ENCODE data around the gene ARHGAP26. TPM values are rescaled to one million over a fixed set of nuclear protein-coding genes. Genes with fewer than 3 reads are reported as not detected.

ARHGAP26 gene
- total and polyA plus RNA-seq, 2 donors (not counting 1 experiment from before 2014, with no cell fraction given): 4.1 to 6.8 TPM

GRCh38 chr5:142894749-142895148 lies 124.6 kb downstream of the ARHGAP26 start:
- Histone ChIP-seq H3K4me3 (replicated peaks in 1 of 4; ENCODE audit: control extremely low read depth in 1 of 4, insufficient read depth in 1 of 4, low read depth in 3 of 4, low read length in 4 of 4) (no peak overlapping the region), H3K79me2 (ENCODE audit: control insufficient read depth, insufficient read depth, low read length) (no peaks in the 10 kb centered on the region), H3K9me3 (ENCODE audit: control insufficient read depth, insufficient read depth, low read depth, low read length) (no peaks in the 10 kb centered on the region), H3K9ac (ENCODE audit: insufficient read depth, low read length) (no peak overlapping the region), H3K27ac (ENCODE audit: insufficient read depth, low read length) (no peak overlapping the region), H3K4me1 (ENCODE audit: control insufficient read depth, extremely low read depth, insufficient read depth, low read length) (no peaks in the 10 kb centered on the region), H3K4me2 (ENCODE audit: extremely low read depth, insufficient read depth, low read length) (peak overlapping the region; percentile 9), H4K20me1 (ENCODE audit: control insufficient read depth, extremely low read depth, insufficient read depth, low read length) (no peaks in the 10 kb centered on the region), H3K27me3 (ENCODE audit: control insufficient read depth, insufficient read depth, low read length) (no peaks in the 10 kb centered on the region), H3K36me3 (ENCODE audit: control insufficient read depth, insufficient read depth, low read length) (no peaks in the 10 kb centered on the region), H2AFZ (ENCODE audit: low read length) (no peak overlapping the region)
- no peak for TF ChIP-seq EZH2 (IDR thresholded peaks at IDR 0.05; ENCODE audit: low read length, missing control alignments)
- TF ChIP-seq CTCF (conservative IDR thresholded peaks at IDR 0.05 in 1 of 2, IDR thresholded peaks at IDR 0.05 in 1 of 2; ENCODE audit: low read depth in 1 of 2, low read length in 2 of 2): no peak
- DNase-seq (ENCODE audit: low read depth in 2 of 2): peak; percentile 80 to 84

GRCh38 chr5:142896325-142897007 lies 126.3 kb downstream of the ARHGAP26 start:
- Histone ChIP-seq H3K4me3 (replicated peaks in 1 of 4; ENCODE audit: control extremely low read depth in 1 of 4, insufficient read depth in 1 of 4, low read depth in 3 of 4, low read length in 4 of 4) (no peak overlapping the region), H3K9me3 (ENCODE audit: control insufficient read depth, insufficient read depth, low read depth, low read length) (no peaks in the 10 kb centered on the region), H2AFZ (ENCODE audit: low read length) (no peak overlapping the region), H3K36me3 (ENCODE audit: control insufficient read depth, insufficient read depth, low read length) (no peaks in the 10 kb centered on the region), H3K27ac (ENCODE audit: insufficient read depth, low read length) (no peak overlapping the region), H4K20me1 (ENCODE audit: control insufficient read depth, extremely low read depth, insufficient read depth, low read length) (no peaks in the 10 kb centered on the region), H3K4me1 (ENCODE audit: control insufficient read depth, extremely low read depth, insufficient read depth, low read length) (peaks cover 4% of the 10 kb centered on the region), H3K4me2 (ENCODE audit: extremely low read depth, insufficient read depth, low read length) (no peak overlapping the region), H3K27me3 (ENCODE audit: control insufficient read depth, insufficient read depth, low read length) (no peaks in the 10 kb centered on the region), H3K9ac (ENCODE audit: insufficient read depth, low read length) (no peak overlapping the region), H3K79me2 (ENCODE audit: control insufficient read depth, insufficient read depth, low read length) (no peaks in the 10 kb centered on the region)
- DNase-seq (ENCODE audit: low read depth in 2 of 2): peak in 1 of 2 donors; percentile 42
- TF ChIP-seq EZH2 (IDR thresholded peaks at IDR 0.05; ENCODE audit: low read length, missing control alignments) (no peak), CTCF (conservative IDR thresholded peaks at IDR 0.05 in 1 of 2, IDR thresholded peaks at IDR 0.05 in 1 of 2; ENCODE audit: low read depth in 1 of 2, low read length in 2 of 2) (no peak)

- Histone ChIP-seq H3K4me2 (ENCODE audit: extremely low read depth, insufficient read depth, low read length) (no peak overlapping the region), H2AFZ (ENCODE audit: low read length) (no peak overlapping the region), H3K9me3 (ENCODE audit: control insufficient read depth, insufficient read depth, low read depth, low read length) (no peaks in the 10 kb centered on the region), H3K27me3 (ENCODE audit: control insufficient read depth, insufficient read depth, low read length) (no peaks in the 10 kb centered on the region), H3K4me3 (replicated peaks in 1 of 4; ENCODE audit: control extremely low read depth in 1 of 4, insufficient read depth in 1 of 4, low read depth in 3 of 4, low read length in 4 of 4) (no peak overlapping the region), H3K36me3 (ENCODE audit: control insufficient read depth, insufficient read depth, low read length) (no peaks in the 10 kb centered on the region), H3K9ac (ENCODE audit: insufficient read depth, low read length) (no peak overlapping the region), H4K20me1 (ENCODE audit: control insufficient read depth, extremely low read depth, insufficient read depth, low read length) (no peaks in the 10 kb centered on the region), H3K27ac (ENCODE audit: insufficient read depth, low read length) (no peak overlapping the region), H3K79me2 (ENCODE audit: control insufficient read depth, insufficient read depth, low read length) (no peaks in the 10 kb centered on the region), H3K4me1 (ENCODE audit: control insufficient read depth, extremely low read depth, insufficient read depth, low read length) (peaks cover 7% of the 10 kb centered on the region)
- no peak for TF ChIP-seq EZH2 (IDR thresholded peaks at IDR 0.05; ENCODE audit: low read length, missing control alignments)
- TF ChIP-seq CTCF (conservative IDR thresholded peaks at IDR 0.05 in 1 of 2, IDR thresholded peaks at IDR 0.05 in 1 of 2; ENCODE audit: low read depth in 1 of 2, low read length in 2 of 2): no peak
- DNase-seq (ENCODE audit: low read depth in 2 of 2): no peak
Observed at GRCh38 chr5:142897328-142897727, 127.2 kb downstream of the ARHGAP26 start.
